GM19238 (cell line): ENCODE data around the gene NPC1L1.

ENCODE experiments used
- DNase-seq: peaks from one replicate; pipeline ENCODE4 v3.0.0; 2011; ENCODE audit warnings: low spot score; ENCODE audit not compliant: insufficient read length

Gene NPC1L1

DNA sequence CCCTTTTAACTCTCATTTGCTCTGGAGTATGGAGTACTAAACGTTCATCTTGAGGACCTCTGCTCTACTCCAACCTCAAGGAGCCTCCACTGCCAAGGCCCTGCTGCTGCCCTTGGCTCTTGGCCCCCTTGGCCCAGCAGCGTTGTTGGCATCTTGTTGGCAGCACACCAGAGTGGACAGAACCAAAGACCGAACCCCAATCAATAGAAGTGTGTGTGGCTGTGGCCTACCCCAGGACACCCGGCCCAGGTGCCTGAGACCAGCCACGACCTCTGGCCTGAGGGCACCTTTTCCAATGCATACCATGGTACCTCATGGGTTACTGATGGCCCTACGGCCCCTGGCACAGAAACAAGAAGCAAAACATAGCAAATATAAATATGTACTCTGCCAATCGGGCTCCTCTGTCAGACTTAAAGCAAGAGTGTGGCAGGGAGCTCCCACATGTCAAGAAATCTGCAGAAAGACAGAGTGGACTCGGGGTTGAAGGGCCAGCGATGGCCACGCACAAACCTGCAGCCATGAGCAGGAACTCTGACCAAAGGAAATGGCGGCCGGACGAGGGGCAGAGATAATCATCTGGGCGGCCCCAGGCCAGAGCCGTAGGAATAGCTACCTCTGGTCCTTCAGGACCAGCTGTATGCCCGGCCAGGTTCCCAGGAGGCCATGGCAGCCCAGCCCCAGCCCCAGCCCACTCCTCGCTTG is 2.9 kb downstream of the NPC1L1 start:
- no peak for DNase-seq

DNA sequence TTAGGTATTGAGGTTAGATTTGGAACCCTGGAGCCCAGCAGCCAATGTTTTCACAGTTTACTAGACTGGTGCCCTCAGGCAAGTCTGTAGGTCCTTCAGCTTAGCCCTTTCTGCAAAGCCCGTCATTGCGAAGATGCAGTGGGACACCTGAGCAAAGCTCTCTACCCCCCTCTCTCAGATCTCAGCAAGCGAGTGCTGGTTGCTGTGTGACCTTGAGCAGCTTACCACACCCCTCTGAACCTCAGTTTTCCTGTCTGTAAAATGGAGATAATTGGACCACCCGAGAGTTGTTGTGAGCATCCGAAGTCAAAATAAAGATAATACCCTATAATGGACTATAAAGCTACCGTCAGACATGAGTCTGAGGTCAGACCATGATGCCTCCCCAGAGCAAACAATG is 3.7 kb downstream of the NPC1L1 start:
- DNase-seq = no peak

DNA sequence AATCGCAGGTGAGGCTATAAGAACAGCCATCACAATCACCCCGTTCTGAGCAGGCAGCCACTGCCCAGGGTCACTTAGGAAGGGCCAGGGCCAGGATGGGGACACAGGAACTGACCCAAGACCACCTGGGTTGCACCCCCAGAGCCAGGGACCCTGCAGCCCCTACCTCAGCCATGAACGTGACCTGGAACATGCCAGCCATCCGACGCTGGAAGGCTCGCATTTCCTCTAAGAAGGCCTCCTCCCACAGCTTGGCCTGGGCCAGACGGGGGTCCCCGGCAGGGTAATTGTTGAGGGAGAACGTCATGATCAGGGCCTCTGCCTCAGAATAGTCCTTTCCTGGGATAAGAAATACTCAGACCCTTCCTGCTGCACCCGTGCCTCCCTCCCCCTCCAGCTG is 5.0 kb downstream of the NPC1L1 start:
- DNase-seq = no peak

DNA sequence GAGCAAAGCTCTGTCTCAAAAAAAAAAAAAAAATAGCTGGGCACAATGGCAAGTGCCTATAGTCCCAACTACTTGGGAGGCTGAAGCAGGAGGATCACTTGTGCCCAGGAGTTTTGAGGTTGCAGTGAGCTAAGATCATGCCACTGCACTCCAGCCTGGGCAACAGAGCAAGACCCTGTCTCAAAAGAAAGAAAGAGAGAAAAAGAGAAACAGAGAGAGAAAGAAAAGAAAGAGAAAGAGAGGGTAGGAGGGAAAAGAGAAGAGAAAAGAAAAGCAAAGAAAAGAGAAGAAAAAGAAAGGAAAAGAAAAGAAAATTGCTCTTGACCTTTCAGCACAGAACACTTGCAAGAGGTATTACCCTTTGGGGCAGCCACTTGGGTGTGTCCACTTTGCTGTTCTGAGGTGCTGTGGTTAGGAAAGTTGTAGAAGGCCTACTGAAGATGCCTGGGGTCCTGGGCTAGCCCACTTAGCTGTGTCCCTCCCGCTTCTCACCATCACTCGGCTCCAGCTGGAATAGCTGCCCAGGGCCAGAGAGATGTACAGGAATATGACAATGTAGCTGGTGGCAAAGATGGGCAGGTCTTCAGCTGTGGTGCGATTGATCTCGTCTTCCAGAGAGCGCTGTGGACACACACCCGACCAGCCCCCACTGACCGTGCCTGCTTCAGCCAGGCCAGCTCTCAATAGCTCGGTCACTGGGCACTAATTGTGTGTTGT is 5.6 kb downstream of the NPC1L1 start:
- DNase-seq = no peak

DNA sequence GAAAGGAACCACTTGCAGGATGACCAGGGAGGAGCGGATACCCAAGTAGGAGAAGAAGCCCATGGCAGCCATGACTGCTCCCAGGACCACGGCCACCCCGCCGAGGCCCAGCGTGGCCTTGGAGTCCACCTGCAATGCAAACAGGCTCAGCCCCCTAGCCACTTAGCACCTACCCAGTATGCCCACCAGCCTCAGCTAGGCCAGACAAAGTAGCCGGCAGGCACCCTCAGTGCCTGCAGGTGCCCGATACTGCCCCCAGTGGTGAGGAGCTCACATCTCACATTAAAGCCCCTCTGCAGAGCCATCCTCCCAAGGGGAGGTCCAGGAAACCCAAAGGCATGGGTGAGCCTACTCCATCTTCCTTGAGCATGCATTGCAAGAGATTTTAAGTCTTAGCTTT is 6.6 kb downstream of the NPC1L1 start:
- DNase-seq = peak; percentile 79

DNA sequence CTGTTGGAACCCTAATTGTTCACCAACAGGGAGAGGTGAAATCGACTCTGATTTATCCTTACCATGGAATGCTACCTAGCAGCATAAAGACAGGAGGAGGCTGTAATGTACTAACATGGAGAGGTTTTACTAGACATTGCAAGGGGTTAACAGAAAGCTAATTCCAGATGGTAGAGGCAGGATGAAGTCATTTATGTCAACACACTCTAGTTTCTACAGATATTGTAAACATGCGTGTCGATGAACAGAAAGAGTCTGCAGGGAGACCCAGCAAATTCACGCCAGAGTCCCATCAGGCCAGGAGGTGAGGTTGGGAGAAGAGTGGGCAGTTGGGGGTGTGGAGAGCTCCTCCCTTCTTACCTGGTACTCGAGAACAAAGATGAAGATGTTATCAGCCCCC is 7.0 kb downstream of the NPC1L1 start:
- DNase-seq = no peak

DNA sequence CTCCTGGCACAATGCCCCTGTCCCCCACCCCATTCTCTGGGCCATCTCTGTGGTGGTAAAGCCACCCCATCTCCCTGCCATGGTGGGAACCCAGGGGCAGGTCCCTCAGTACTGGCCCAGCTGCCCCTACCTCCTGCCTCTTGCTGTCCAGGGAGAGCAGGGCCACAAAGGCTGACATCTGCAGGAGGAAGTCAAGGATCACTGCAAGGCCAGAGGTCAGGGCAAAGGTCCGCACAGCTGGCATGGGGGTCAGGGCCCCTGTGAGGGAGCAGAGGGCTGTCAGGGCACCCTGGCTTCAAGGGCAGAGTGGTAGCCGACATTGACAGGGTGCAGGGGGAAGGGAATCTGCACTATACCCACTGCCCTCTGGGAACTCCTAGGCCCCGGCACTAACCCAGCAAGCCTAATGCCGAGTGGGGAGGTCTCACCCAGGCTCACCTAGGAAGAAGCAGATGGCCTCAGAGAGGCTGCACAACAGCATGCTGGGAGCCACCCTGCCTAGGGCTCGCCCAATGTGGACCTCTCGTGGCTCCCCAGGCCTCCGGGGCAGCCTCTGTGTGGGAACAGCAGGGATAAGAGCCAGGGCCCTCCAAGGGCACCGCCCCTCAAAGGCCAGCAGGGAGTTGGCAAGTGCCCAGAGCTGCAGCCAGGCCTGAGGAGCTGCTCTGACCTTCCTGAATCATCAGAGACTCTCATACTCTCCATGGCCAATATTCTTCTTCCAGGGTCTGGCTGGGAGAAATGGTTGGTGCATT is 7.7 kb downstream of the NPC1L1 start:
- no peak for DNase-seq

DNA sequence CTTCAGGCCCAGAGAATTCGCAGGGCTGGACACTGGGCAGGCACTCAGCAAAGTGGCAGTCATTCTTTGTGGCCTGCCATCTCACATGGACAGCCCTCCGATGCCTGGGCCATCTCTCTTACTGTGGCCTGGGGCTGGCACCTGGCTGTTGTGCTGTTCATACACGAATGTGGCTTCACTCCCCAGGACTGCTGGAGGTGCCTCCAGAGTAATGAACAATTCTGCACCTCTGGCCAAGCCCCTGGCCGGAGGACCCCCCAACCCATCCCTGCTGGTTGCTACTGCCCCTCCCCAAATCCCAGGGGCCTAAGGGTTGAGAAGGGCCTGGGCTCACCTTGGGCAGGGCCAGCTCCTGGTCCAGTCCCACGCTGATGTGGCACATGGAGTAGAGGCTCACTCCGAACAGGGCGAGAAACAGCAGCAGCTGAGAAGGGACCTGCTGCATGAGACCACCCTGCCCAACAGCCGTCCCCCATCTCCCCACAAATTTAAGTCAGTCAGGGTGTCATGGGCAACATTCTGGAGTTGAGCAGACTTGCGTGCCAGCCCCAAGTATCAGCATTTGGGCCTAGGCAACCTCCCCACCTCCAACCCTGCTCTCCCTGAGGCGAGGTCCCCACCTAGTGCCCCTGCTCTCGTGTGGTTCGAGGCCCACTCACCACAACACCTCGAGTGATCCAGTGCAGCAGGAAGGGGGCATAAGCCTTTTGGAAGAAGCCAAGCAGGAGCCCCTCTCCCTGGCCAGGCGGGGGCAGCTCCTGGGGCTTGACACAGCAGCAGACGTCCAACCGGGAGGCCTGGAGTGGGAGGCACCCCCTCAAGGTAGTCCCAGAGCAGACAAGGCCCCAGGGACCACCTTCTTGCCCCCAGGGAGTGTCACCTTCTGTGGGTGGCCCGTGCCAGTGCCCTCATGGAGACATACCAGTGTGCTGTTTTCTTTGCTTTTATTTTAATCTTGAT is 9.4 kb downstream of the NPC1L1 start:
- no peak for DNase-seq

DNA sequence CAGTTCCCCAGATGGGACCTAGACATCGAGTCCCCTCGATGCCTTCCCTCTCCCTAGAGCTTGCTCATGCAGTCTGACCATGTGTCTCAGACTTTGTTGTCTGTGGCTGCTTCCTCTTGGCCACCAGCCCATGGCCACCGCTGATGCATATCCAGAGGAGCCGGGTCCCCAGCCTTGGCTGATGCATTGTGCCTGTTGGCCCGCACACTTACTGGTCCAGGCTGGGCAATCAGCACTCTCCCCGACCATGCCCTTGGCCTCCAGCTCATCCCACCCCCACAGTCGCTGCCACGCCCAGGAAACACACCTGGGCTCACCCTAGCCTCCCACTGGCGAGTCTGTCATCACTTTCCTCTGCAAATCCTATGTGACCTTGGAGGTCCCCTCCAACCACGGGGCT is 10.1 kb downstream of the NPC1L1 start:
- DNase-seq = no peak

DNA sequence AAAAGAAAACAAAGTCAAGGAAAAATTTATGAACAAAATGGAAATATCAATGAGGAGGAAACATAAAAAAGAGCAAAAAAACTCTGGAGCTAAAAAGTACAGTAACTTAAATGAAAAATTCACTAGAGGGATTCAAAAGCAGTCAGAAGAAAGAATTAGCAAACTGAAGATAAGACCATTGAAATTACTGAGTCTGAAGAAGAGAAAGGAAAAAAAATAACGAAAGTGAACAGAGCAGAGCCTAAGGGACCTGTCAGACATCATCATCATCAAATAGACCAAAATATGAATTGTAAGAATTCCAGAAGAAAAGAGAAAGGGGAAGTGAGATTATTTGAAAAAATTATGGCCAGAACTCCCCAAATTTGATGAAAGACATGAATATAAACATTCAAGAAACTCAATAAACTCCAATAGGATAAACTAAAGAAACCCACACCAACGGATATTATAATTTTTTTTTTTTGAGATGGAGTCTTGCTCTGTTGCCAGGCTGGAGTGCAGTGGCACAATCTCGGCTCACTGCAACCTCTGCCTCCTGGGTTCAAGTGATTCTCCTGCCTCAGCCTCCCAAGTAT is 16.2 kb downstream of the NPC1L1 start:
- DNase-seq = no peak

DNA sequence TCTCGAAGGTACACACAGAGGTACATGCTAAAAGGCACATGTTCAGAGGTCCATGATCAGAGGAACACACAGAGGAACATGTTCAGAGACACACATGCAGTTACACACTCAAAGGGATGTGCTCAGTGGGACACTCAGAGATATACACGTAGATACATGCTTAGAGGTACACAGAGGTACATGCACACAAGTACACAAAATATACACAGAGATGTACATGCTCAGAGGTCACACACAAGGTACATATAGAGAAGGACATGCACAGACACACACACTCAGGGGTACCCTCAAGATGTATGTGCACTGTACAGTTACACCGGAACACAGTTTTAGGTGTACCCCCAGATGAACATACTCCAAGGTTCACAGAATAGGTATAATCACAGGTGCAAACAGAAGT is 18.8 kb downstream of the NPC1L1 start:
- no peak for DNase-seq

DNA sequence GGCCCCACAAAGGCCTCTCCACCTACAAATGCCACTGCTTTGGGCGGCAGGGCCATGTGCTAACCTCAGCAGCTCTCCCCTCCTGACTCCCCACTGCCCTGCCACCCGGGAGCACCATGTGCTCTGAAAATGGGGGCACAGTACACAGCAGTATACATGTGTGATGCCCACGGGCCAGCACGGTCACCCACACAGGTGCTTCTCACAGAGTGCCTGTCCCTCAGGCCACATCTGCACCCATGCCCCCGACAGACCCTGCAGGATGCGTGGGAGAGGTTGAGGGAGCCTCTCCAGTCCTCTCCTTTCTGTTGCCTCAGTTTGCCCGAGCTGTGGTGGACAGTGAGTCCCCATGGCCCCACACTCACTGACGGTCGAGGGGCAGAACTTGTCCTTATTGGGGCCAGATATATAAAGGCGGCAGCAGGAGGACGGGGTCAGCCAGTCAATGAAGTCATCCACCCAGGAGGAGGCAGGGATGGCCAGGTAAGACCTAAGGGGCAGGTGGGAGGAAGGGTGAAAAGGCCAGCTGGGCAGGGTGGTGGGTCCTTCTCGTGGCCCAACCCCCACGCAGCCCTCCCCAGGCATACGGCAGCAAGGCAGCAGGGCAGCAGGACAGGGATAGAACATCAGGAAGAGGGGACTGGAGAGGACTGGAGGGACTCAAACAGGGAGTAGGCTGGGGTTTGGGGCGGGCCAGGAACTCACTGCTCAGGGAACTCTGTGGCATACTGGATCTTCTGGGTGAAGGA is 19.6 kb downstream of the NPC1L1 start:
- no peak for DNase-seq

DNA sequence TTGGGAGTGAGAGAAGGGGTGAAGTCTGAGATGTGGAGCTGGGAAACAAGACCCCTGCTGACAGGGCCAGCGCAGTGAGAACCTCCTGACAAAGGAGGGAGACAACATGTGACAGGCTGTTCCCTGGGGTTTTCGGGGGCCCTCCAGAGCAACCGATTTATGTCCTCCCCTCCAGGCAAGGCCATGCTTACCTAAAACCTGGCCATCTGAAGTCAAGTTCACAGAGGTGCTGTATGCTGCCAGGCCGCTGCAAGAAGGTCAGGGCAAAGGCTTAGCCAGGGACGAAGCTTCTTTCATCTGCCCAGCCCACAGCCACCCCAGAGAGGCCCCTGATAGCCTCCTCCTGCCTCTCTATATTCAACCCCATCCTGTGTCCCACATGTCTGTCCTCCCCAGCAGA is 20.6 kb downstream of the NPC1L1 start:
- no peak for DNase-seq

DNA sequence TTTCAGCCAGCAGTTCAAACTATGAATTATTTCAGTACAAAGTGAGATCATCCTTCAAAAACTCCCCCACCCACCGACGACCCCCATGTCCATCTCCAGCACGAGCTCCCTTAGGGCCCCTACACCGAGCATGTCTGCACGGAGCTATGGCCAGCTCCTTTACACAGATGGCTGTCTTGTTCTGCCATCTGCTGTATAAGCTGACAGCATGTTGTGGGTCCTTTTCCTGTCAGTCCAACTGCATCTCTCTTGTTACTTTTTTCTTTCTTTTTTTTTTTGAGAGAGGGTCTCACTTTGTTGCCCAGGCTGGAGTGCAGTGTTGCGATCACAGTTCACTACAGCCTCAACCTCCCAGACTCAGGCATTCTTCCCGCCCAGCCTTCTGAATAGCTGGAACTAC is 21.6 kb downstream of the NPC1L1 start:
- no peak for DNase-seq

DNA sequence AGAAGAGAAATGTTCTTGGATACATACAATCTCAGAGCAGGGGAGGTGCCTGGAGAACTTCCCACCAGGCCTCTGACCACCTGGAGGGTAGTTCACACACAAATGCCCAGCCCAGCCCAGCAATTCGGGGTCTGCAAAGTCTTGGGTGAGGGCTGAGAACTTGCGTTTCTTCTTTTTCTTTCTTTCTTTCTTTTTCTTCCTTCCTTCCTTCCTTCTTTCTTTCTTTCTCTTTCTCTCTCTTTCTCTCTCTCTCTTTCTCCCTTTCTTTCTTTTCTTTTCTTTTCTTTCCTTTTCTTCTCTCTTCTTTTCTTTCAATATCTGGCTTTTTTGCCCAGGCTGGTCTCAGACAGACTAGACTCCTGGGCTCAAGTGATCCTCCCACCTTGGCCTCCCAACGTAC is 22.4 kb downstream of the NPC1L1 start:
- DNase-seq = no peak

DNA sequence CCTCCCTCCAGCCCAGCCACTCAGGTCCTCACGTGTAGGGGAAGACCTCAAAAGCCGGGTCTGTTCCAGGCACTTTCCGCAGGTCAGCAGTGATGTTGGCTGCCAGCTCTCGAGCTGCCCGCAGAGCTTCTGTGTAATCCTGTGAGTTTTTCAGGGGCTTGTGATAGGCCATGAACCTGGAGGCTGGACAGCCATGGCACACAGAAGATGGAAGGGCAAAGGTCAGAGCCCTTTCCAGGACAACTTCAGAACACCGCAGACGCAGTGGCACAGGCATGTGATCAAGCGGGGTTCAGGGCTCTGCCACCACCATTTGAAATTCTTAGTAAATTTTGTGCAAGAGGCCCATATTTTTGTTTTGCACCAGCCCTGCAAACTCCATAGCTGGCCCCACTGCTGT is 24.0 kb downstream of the NPC1L1 start:
- DNase-seq = no peak

DNA sequence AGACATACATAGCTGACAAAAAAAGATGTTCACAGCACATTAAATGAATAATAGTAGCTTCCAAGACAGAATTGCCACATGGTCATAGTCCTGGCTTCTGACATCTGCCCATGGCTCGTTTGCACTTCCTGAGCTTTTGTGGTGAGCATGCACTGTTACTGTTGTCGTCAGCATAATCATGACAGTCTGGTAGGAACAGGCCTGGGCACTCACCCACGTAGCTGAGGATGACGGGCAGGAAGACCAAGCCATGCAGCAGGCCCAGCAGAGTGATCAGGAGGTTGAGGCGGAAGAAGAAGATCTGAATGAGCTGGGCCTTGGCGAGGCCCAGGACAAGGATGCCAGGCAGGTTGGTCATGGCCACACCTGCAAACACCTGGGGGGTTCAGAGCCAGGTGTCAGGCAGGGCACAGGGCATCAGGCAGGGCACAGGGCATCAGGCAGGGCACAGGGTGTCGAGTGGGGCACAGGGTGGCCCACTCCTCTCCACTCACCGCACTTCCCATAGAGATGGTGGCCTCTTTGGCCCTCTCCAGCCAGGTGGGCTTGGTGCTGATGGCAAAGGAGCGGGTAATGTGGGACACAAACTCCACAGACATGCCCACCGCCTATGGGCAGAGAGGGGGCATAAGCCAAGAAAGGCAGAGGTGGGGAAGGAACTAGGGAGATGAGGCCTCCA is 25.4 kb downstream of the NPC1L1 start:
- no peak for DNase-seq

DNA sequence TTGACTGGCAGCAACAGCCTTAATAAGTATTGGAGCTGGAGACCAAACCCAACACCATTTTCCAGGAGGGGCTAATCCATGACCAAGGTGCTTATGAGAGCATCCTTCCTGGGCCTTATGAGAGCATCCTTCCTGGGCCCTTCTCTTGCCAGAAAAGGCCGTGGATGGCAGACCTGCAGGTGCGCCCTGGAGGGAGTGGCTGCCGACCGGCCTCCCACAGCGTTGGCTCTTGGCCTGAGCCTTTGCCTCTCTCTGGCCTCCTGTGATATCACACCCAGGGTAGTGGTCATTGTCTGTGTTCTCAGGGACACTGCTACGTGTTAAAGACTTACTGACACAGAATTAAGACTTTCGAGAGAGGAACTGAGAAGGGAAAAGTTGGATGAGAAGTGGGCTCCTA is 28.4 kb downstream of the NPC1L1 start:
- no peak for DNase-seq

DNA sequence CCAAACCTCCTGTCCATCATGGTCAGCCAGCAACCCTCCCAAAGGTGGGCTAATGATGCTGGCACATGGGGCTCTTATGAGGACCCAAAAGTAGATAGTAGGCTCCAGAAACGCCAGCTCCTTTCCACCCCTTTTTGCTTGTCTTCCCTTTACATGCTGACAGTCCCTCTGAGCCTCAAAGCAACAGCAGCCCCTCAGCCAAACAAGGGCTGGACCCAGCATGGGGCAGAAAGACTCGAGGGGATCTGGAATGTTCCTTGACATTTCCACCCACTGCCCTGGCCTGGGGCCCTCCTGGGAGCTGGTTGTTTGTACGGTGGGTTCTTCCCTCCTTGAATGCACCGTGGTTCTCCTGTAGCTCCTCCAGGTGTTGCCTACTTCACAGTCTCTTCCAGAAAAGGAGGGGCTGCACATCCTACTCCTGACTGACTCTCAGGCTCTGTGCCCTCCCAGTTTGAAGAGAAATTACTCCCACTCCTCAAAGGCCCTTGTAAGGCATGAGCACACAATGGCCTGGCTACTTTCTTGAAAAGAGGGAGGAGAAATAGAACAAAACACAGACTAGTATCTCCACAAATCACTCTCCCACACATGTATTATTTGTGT is 29.2 kb downstream of the NPC1L1 start:
- no peak for DNase-seq
